Measurements from ENCODE around the gene BLTP1. TPM values are rescaled to one million over a fixed set of nuclear protein-coding genes. Genes with fewer than 3 reads are reported as not detected.

BLTP1 gene, protein sequence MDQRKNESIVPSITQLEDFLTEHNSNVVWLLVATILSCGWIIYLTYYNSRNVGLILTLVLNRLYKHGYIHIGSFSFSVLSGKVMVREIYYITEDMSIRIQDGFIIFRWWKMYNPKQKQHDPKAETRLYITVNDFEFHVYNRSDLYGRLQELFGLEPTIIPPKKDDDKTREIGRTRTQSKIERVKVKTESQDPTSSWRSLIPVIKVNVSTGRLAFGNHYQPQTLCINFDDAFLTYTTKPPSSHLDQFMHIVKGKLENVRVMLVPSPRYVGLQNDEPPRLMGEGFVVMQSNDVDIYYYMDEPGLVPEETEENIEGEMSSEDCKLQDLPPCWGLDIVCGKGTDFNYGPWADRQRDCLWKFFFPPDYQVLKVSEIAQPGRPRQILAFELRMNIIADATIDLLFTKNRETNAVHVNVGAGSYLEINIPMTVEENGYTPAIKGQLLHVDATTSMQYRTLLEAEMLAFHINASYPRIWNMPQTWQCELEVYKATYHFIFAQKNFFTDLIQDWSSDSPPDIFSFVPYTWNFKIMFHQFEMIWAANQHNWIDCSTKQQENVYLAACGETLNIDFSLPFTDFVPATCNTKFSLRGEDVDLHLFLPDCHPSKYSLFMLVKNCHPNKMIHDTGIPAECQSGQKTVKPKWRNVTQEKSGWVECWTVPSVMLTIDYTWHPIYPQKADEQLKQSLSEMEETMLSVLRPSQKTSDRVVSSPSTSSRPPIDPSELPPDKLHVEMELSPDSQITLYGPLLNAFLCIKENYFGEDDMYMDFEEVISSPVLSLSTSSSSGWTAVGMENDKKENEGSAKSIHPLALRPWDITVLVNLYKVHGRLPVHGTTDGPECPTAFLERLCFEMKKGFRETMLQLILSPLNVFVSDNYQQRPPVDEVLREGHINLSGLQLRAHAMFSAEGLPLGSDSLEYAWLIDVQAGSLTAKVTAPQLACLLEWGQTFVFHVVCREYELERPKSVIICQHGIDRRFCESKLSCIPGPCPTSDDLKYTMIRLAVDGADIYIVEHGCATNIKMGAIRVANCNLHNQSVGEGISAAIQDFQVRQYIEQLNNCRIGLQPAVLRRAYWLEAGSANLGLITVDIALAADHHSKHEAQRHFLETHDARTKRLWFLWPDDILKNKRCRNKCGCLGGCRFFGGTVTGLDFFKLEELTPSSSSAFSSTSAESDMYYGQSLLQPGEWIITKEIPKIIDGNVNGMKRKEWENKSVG (N-terminal part only)
- 4.4 to 8.2 TPM (median 8.2 TPM) in 5 replicates for total RNA-seq (2022; extraction: Qiagen RNA extraction; ENCODE audit: low read depth)

DNA sequence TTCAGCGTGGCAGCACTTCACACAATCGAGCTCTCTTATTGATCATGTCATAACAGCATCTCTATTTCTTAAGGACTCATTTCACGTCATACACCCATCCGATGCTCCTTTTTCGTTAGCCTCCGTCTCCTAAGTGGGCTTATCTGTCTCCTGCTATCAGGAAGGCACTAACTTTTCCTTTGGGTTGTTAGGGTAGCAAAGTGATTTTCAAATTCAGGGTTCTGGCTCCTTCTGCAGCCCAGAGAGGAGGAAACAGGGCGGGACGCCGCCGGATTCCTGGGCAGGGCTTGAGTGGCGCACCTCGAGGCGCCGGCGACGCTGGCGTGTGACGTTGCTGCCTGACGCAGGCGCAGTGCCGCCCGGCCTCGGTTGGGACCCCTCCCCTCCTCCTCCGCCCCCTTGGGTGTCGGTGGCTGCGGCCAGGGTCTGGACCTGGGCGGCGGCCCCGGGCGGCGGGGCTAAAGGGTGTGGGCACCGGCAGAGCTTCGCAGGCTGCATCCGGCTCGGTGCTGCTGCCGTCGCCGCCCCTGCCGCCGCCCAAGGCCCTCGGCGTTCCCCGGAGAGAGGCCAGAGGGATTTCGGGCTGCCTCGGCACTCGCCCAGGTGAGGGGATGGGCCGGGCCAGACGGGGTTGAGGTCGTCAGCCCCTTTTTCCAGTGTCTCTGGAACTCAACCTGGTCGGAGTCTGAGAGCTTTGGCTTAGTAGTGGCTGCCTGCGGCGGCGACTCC is at the start of gene BLTP1:
Gene BLTP1, plus strand, starts transcription at position 350 of the 729 bp plus-strand sequence. CDS start 18,317 bp downstream, outside the sequence.

Other genes starting within 250 kb of the BLTP1 start
- 0.07 to 0.16 TPM (median 0.08 TPM) in 3 of 5 replicates, not detected in the others for gene TRPC3, start 200.3 kb upstream of the BLTP1 start, total RNA-seq (2022; extraction: Qiagen RNA extraction; ENCODE audit: low read depth)
- gene ADAD1, start 226.7 kb downstream of the BLTP1 start, total RNA-seq (2022; extraction: Qiagen RNA extraction; ENCODE audit: low read depth), result not detected in 5 replicates